Stomach (tissue), 9 donors: ENCODE measurements around the gene TIMM13. TPM values are rescaled to one million over a fixed set of nuclear protein-coding genes. Genes with fewer than 3 reads are reported as not detected.

ENCODE experiments used
- DNase-seq, 2 donors: peaks; one replicate each; pipeline versions ENCODE4 v3.0.0 to v3.0.0-alpha.2; 2013 to 2019
- H3K27ac ChIP-seq, 5 donors: fragments of 200-600 bp in 4 of 5; sonication (generic) in 4 of 5; one replicate each; pipeline ENCODE4 v1.5.1; 2013 to 2019; ENCODE audit warnings: mild to moderate bottlenecking in 1 of 5, moderate library complexity in 1 of 5
- H3K27me3 ChIP-seq, 3 donors: fragments of 200-600 bp; sonication (generic); one replicate each; pipeline ENCODE4 v1.5.1; 2017 to 2019; ENCODE audit warnings: mixed run types in 1 of 3
- H3K36me3 ChIP-seq, 4 donors: fragments of 200-600 bp; sonication (generic); 1 replicate in 3 of 4; 2 replicates in 1 of 4; pipeline ENCODE4 v1.5.1; 2016 to 2019
- H3K4me1 ChIP-seq, 4 donors: fragments of 200-600 bp; sonication (generic); one replicate each; pipeline ENCODE4 v1.5.1; 2016 to 2019
- H3K4me3 ChIP-seq, 4 donors: fragments of 200-600 bp; sonication (generic) in 3 of 4; one replicate each; pipeline ENCODE4 v1.5.1; 2016 to 2019; ENCODE audit warnings: mild to moderate bottlenecking in 1 of 4
- H3K9me3 ChIP-seq, 4 donors: fragments of 200-600 bp; sonication (generic); one replicate each; pipeline ENCODE4 v1.5.1; 2016 to 2019
- CTCF ChIP-seq, 7 experiments: fragments of 450-650 bp in 4 of 7; fragments of 200-600 bp in 3 of 7; sonication (generic) in 3 of 7; IDR thresholded peaks; one replicate each; pipeline ENCODE4 v1.5.1; 2016 to 2019; ENCODE audit warnings: antibody characterized with exemption in 7 of 7, control low read depth in 2 of 7, mild to moderate bottlenecking in 1 of 7
- EP300 ChIP-seq: sonication (generic); formaldehyde crosslinking; IDR thresholded peaks from one replicate; pipeline ENCODE4 v1.6.1; 2017; ENCODE audit warnings: antibody characterized with exemption
- POLR2A ChIP-seq, 4 donors: fragments of 450-650 bp; IDR thresholded peaks; one replicate each; pipeline ENCODE4 v1.6.1; 2016; ENCODE audit warnings: antibody characterized with exemption in 4 of 4, control low read depth in 2 of 4, mild to moderate bottlenecking in 1 of 4, moderate library complexity in 1 of 4
- POLR2AphosphoS5 ChIP-seq, 3 donors: sonication (generic); formaldehyde crosslinking; IDR thresholded peaks; one replicate each; pipeline ENCODE4 v1.6.1; 2016; ENCODE audit warnings: antibody characterized with exemption in 3 of 3
- WGBS, 5 donors: extraction: QIAGEN DNeasy Blood & Tissue Kit in 3 of 5; methylation state at CpG; one replicate each; pipeline versions ENCODE4 v1.1.5 to v1.1.7; 2013 to 2018; 5-methylcytosine and 5-hydroxymethylcytosine counted together
- intact Hi-C: fragments of 100-400 bp; cut with DNase I; formaldehyde crosslinking; loops from one replicate; pipeline ENCODE4 v1.15.1; 2023; ENCODE audit warnings: low total_unique reads
- polyA plus RNA-seq, 3 donors: library from polyadenylated mRNA; stranded (reverse); fragments of 200-250 nt; gene quantifications; one replicate each; pipeline ENCODE4 v1.2.3, GENCODE V29; 2013
- total RNA-seq, 5 donors: library from RNA; depleted of rRNA; stranded (reverse); fragments of >200 nt; gene quantifications; one replicate each; pipeline versions ENCODE4 v1.1.0 to v1.2.3, GENCODE V29; 2014 to 2016
- donor health status: healthy with polysubstance abuse.
- donor health status: Bipolar disorder and iron deficiency.
- donor health status: healthy.

The TIMM13 gene
- total and polyA plus RNA-seq, 8 donors, result 19.2 to 133 (median 54.5) TPM; not detected in 1

GRCh38 chr19:2449019-2449418 lies 21.6 kb upstream of the TIMM13 start:
- Histone ChIP-seq H3K4me3 (no peak overlapping the region), H3K9me3 (no peaks in the 10 kb centered on the region), H3K27ac (no peak overlapping the region), H3K4me1 (no peaks in the 10 kb centered on the region), H3K36me3 (peaks cover 0 to 26% (median 17%) of the 10 kb centered on the region in 4 donors), H3K27me3 (no peaks in the 10 kb centered on the region)
- 90 to 96% (median 91%) methylated on average over 11 of the region's 11 CpGs for WGBS, 5 donors
- intact Hi-C loops, result loop anchor here (10.0 kb wide), 1 partner anchor 164 kb away; the partner anchor contains the start of gene PEAK3
- TF ChIP-seq POLR2AphosphoS5 (IDR thresholded peaks at IDR 0.05) (no peak), EP300 (no peak)
- no peak for DNase-seq

GRCh38 chr19:2446381-2446780 lies 19.0 kb upstream of the TIMM13 start:
- H3K9me3 ChIP-seq, result no peaks in the 10 kb centered on the region
- H3K27ac ChIP-seq, result no peak overlapping the region
- DNase-seq, result peak in 1 of 2 donors; percentile 69
- intact Hi-C loops, result loop anchor here (10.0 kb wide), 1 partner anchor 162 kb away; the partner anchor contains the start of gene PEAK3
- H3K4me1 ChIP-seq, result no peaks in the 10 kb centered on the region
- no peaks in the 10 kb centered on the region for H3K27me3 ChIP-seq
- H3K4me3 ChIP-seq, result no peak overlapping the region
- 61 to 77% (median 73%) methylated on average over 18 to 19 of the region's 19 CpGs for WGBS, 5 donors
- TF ChIP-seq CTCF (IDR thresholded peaks at IDR 0.05) (no peak), EP300 (no peak), POLR2A (IDR thresholded peaks at IDR 0.05) (no peak), POLR2AphosphoS5 (IDR thresholded peaks at IDR 0.05) (no peak)
- H3K36me3 ChIP-seq, result peaks cover 7 to 47% (median 39%) of the 10 kb centered on the region in 4 donors

- Histone ChIP-seq H3K9me3 (no peaks in the 10 kb centered on the region), H3K36me3 (peaks cover 9 to 44% (median 40%) of the 10 kb centered on the region in 4 donors), H3K27ac (no peak overlapping the region), H3K4me1 (no peaks in the 10 kb centered on the region), H3K4me3 (no peak overlapping the region), H3K27me3 (no peaks in the 10 kb centered on the region)
- WGBS, 5 donors, result 92 to 96% (median 94%) methylated on average over 30 to 34 of the region's 34 CpGs
- no peak for DNase-seq
- TF ChIP-seq POLR2AphosphoS5 (IDR thresholded peaks at IDR 0.05), result no peak
- TF ChIP-seq POLR2A (IDR thresholded peaks at IDR 0.05), result no peak
- TF ChIP-seq CTCF (IDR thresholded peaks at IDR 0.05), result no peak
- intact Hi-C loops, result loop anchor here (10.0 kb wide), 1 partner anchor 160 kb away; the partner anchor contains the start of gene PEAK3
Observed at GRCh38 chr19:2444251-2445002, 17.0 kb upstream of the TIMM13 start.

GRCh38 chr19:2443785-2444182 lies 16.4 kb upstream of the TIMM13 start:
- DNase-seq, result no peak
- Histone ChIP-seq H3K9me3 (no peaks in the 10 kb centered on the region), H3K27ac (no peak overlapping the region), H3K4me1 (no peaks in the 10 kb centered on the region), H3K36me3 (peaks cover 9 to 48% (median 41%) of the 10 kb centered on the region in 4 donors), H3K4me3 (no peak overlapping the region), H3K27me3 (no peaks in the 10 kb centered on the region)
- intact Hi-C loops, result loop anchor here (10.0 kb wide), 1 partner anchor 159 kb away; the partner anchor contains the start of gene PEAK3
- 89 to 92% (median 90%) methylated on average over 15 to 17 of the region's 17 CpGs for WGBS, 5 donors
- TF ChIP-seq POLR2A (IDR thresholded peaks at IDR 0.05), result no peak

- DNase-seq, result no peak
- intact Hi-C loops, result loop anchor here (10.0 kb wide), 1 partner anchor 158 kb away; the partner anchor contains the start of gene PEAK3
- Histone ChIP-seq H3K4me1 (no peaks in the 10 kb centered on the region), H3K27me3 (no peaks in the 10 kb centered on the region), H3K9me3 (no peaks in the 10 kb centered on the region), H3K36me3 (peaks cover 12 to 52% (median 44%) of the 10 kb centered on the region in 4 donors), H3K4me3 (no peak overlapping the region), H3K27ac (no peak overlapping the region)
- 91 to 97% (median 92%) methylated on average over 9 to 22 of the region's 22 CpGs for WGBS, 5 donors
- TF ChIP-seq POLR2AphosphoS5 (IDR thresholded peaks at IDR 0.05), result no peak
- TF ChIP-seq EP300, result no peak
- no peak for TF ChIP-seq POLR2A (IDR thresholded peaks at IDR 0.05)
- no peak for TF ChIP-seq CTCF (IDR thresholded peaks at IDR 0.05)
Observed at GRCh38 chr19:2443116-2443784, 15.9 kb upstream of the TIMM13 start.
